ENCODE data around the gene LZTS2. TPM values are rescaled to one million over a fixed set of nuclear protein-coding genes. Genes with fewer than 3 reads are reported as not detected.

LZTS2 gene
- total RNA-seq, 2 experiments from 2014 or later: 14.5 to 15.5 TPM

DNA sequence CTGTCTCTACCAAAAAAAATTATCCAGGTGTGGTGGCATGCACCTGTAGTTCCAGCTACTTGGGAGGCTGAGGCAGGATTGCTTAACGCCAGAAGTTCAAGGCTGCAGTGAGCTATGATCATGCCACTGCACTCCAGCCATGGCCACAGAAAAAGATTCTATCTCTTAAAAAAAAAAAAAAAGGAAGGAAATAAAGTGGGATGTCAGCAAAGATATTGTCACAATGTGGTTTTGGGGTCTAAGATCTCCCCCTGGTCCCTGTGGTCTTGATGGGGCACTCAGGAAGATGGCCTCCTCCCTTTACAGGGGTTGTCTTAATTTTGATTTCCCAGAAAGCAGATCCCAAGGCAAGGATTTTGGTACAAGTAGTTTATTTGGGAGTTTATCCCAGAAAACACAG, 54.7 kb downstream of the LZTS2 start:
- DNase-seq (no peak), ATAC-seq (no peak)
- H3K27ac Mint-ChIP-seq: no peak overlapping the region
- H3K27me3 Mint-ChIP-seq: peaks cover 18% of the 10 kb centered on the region
- H3K9me3 Mint-ChIP-seq: no peaks in the 10 kb centered on the region
- no peak overlapping the region for H3K4me3 Mint-ChIP-seq
- ChIA-PET POLR2A (no interaction called here), CTCF (interaction anchor here (2.8 to 23.2 kb wide), 4 partner anchors 7 to 87 kb away, joined by 10 to 655 read pairs (median 356); partner anchors contain the start of gene KAZALD1)
- H3K36me3 Mint-ChIP-seq (ENCODE audit: low read depth): peaks cover 3% of the 10 kb centered on the region
- intact Hi-C loops (cut with micrococcal nuclease): no loop called here
- H3K4me1 Mint-ChIP-seq (ENCODE audit: low read depth): peaks cover 6% of the 10 kb centered on the region
- TF ChIP-seq, protein P1, sequence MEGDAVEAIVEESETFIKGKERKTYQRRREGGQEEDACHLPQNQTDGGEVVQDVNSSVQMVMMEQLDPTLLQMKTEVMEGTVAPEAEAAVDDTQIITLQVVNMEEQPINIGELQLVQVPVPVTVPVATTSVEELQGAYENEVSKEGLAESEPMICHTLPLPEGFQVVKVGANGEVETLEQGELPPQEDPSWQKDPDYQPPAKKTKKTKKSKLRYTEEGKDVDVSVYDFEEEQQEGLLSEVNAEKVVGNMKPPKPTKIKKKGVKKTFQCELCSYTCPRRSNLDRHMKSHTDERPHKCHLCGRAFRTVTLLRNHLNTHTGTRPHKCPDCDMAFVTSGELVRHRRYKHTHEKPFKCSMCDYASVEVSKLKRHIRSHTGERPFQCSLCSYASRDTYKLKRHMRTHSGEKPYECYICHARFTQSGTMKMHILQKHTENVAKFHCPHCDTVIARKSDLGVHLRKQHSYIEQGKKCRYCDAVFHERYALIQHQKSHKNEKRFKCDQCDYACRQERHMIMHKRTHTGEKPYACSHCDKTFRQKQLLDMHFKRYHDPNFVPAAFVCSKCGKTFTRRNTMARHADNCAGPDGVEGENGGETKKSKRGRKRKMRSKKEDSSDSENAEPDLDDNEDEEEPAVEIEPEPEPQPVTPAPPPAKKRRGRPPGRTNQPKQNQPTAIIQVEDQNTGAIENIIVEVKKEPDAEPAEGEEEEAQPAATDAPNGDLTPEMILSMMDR (IDR thresholded peaks at IDR 0.05): no peak

DNA sequence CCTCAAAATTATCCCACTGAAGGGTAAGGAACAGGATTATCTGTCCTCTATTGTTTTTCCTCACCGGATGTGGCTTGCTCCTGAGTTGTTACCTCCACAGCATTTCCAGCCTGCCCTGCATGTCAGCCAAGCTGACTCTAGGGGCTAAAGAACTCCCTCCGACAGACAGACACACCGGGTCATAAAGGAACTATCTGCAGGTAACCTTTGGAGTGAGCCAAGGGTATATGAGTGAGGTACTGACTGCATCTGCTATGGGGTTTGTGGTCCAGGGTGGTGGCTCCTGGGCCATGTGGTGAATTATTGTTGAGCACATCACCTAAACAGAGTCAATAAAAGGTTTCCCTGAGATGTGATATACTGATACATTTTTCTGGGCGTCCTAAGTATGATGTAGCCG, 55.3 kb downstream of the LZTS2 start:
- Mint-ChIP-seq H3K4me3 (no peak overlapping the region), H3K9me3 (no peaks in the 10 kb centered on the region), H3K36me3 (ENCODE audit: low read depth) (peaks cover 3% of the 10 kb centered on the region), H3K27me3 (peaks cover 12% of the 10 kb centered on the region), H3K4me1 (ENCODE audit: low read depth) (peaks cover 11% of the 10 kb centered on the region), H3K27ac (no peak overlapping the region)
- POLR2A ChIA-PET: no interaction called here
- DNase-seq: no peak
- TF ChIP-seq, protein P1 (IDR thresholded peaks at IDR 0.05): no peak
- intact Hi-C loops (cut with micrococcal nuclease): no loop called here
- CTCF ChIA-PET: interaction anchor here (0.9 to 23.2 kb wide), 7 partner anchors 6 to 87 kb away, joined by 3 to 655 read pairs (median 10); partner anchors contain the start of gene KAZALD1
- ATAC-seq: no peak

DNA sequence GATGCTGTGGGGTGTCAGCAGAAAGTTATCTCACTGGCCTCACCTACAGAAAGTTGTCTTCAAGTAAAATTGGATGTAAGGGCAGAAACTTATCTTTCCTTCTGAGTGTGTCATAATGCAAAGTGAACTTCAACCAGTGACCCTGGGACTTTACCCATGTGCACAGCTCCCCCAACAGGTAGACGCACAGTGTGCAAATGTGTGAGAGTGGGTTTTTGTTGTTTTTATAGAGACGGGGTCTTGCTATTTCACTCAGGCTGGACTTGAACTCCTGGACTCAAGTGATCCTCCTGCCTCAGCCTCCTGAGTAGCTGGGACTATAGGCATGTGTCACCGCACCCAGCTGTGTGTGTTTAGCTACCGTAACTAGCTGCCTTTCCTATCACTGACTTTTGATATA, 55.8 kb downstream of the LZTS2 start:
- TF ChIP-seq, protein P1 (IDR thresholded peaks at IDR 0.05): no peak
- POLR2A ChIA-PET: no interaction called here
- H3K27me3 Mint-ChIP-seq: peaks cover 8% of the 10 kb centered on the region
- peaks cover 3% of the 10 kb centered on the region for H3K36me3 Mint-ChIP-seq (ENCODE audit: low read depth)
- no peak overlapping the region for H3K4me3 Mint-ChIP-seq
- no peaks in the 10 kb centered on the region for H3K9me3 Mint-ChIP-seq
- ATAC-seq: no peak
- DNase-seq: no peak
- peaks cover 12% of the 10 kb centered on the region for H3K4me1 Mint-ChIP-seq (ENCODE audit: low read depth)
- CTCF ChIA-PET: interaction anchor here (0.9 to 23.2 kb wide), 8 partner anchors 5 to 86 kb away, joined by 3 to 655 read pairs (median 8); partner anchors contain the start of gene KAZALD1
- no peak overlapping the region for H3K27ac Mint-ChIP-seq
- intact Hi-C loops (cut with micrococcal nuclease): no loop called here

DNA sequence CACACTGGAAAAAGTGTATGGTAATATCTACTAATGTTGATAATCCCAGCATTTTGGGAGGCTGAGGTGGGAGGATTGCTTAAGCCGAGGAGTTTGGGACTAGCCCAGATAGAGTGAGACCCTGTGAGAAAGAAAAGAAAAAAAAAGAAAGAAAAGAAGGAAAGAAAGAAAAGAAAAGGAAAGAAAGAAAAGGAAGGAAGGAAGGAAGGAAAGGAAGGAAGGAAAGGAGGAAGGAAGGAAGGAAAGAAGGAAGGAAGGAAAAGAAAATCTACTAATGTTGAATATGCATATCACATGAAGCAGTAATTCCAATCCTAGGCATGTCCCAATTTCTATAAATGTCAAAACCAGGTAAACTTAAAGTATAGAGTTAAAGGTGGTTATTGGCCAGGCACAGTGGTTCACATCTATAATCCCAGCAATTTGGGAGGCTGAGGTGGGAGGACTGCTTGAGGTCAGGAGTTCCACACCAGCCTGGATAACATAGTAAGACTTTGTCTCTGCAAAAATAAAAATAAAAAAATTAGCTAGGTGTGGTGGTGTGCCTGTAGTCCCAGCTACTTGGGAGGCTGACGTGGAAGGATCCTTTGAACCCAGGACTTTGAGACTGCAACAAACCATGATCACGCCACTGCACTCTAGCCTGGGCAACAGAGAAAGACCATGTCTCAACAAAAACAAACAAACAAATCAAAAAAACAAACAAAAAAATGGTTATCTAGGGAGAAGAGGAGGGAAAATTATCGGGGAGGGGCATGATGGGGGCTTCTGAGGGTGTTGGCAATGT, 57.0 kb downstream of the LZTS2 start:
- intact Hi-C loops (cut with micrococcal nuclease): no loop called here
- POLR2A ChIA-PET: no interaction called here
- no peak overlapping the region for H3K4me3 Mint-ChIP-seq
- CTCF ChIA-PET: interaction anchor here (0.6 to 23.2 kb wide), 6 partner anchors 10 to 85 kb away, joined by 3 to 655 read pairs (median 9); no protein-coding TSS in a partner anchor
- TF ChIP-seq, protein P1 (IDR thresholded peaks at IDR 0.05): no peak
- DNase-seq (no peak), ATAC-seq (no peak)
- H3K27ac Mint-ChIP-seq: no peak overlapping the region
- peaks cover 3% of the 10 kb centered on the region for H3K36me3 Mint-ChIP-seq (ENCODE audit: low read depth)
- no peaks in the 10 kb centered on the region for H3K9me3 Mint-ChIP-seq
- H3K4me1 Mint-ChIP-seq (ENCODE audit: low read depth): peaks cover 9% of the 10 kb centered on the region
- H3K27me3 Mint-ChIP-seq: no peaks in the 10 kb centered on the region

Small RNA genes lying within 50 kb of the gene (microRNA-seq; reads per million reads assigned to microRNA genes)
- gene MIR608 (ENCODE audit: borderline microRNAs expressed, borderline replicate concordance): not detected

Other genes starting within 250 kb of the LZTS2 start
- 10 to 100 TPM; 29.0 to 31.9 TPM for gene SLF2, start 86.8 kb upstream of the LZTS2 start, total RNA-seq
- gene SEMA4G, start 30.3 kb upstream of the LZTS2 start, total RNA-seq: 1 to 10 TPM; 1.2 to 1.6 TPM
- gene MRPL43, start 12.3 kb upstream of the LZTS2 start, total RNA-seq: 10 to 100 TPM; 46.0 to 50.9 TPM
- 10 to 100 TPM; 18.0 to 19.0 TPM for gene TWNK, start 12.3 kb upstream of the LZTS2 start, total RNA-seq
- under 1 TPM; 0.25 to 0.65 TPM for gene PDZD7, start 31.3 kb downstream of the LZTS2 start, total RNA-seq
- 10 to 100 TPM; 28.8 to 29.6 TPM for gene SFXN3, start 31.4 kb downstream of the LZTS2 start, total RNA-seq
- gene KAZALD1, start 62.2 kb downstream of the LZTS2 start, total RNA-seq: under 1 TPM; 0.72 to 0.90 TPM
- gene TLX1, start 131.5 kb downstream of the LZTS2 start, total RNA-seq: not detected
- not detected for gene LBX1, start 229.7 kb downstream of the LZTS2 start, total RNA-seq